Measurements from ENCODE around the gene TMEM94. TPM values are rescaled to one million over a fixed set of nuclear protein-coding genes. Genes with fewer than 3 reads are reported as not detected.
A peak's percentile ranks its signal among the peaks of the same experiment; 100 is the strongest.

The TMEM94 gene
- total and polyA plus RNA-seq, 2 of the 13 experiments (the other 11 are each of a cell fraction or from before 2014, with no cell fraction given): 32.6 to 134 TPM

DNA sequence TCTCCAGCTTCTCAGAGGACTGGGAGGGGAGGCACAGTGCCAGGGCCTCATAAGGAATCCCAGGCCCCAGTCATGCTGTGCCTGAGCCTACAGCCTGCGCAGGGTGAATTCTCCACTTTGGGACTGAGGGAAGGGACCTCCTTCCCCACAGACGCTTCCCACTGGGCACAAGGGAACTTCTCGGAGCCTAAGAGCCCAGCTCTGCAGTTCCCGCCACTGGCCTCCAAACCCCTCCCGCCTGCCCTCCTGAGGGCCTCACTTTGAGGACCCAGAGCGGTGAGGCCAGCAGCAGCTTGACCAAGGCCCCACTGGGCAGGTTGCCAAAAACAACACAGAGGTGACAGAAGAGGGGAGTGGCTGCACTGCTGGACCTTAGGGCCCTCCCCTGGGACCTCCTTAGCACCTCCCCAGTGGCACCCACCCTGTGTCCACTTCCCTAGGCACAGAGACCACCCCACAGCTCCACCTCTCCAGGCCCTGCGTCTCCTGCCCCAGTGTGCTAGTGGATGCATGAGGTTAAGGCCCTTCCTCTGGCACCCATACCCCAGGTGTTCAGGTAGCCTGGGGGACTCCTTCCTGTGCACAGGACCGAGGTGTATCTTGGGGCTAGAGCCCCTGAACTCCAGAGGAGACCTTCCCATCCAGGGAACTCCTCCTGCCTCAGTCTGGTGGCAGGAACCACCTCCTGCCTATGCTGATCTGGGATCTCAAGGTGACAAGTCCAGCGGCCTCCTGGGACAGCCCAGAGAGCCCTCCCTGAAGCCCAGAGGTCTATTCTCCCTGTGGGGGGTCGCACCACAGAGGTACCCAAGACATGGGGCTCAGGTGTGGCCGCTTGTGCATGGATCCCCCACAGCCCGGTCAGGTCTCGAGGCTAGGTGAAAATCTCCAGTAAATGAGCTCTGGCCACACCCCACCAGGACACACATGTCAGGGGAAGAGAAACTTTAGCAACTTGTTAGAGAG, 55.5 kb downstream of the TMEM94 start (continued):
- TF ChIP-seq MTA1 (CRISPR knock-in tag; IDR thresholded peaks at IDR 0.05; ENCODE audit: borderline replicate concordance): peak; percentile 99
- TF ChIP-seq, protein P1, sequence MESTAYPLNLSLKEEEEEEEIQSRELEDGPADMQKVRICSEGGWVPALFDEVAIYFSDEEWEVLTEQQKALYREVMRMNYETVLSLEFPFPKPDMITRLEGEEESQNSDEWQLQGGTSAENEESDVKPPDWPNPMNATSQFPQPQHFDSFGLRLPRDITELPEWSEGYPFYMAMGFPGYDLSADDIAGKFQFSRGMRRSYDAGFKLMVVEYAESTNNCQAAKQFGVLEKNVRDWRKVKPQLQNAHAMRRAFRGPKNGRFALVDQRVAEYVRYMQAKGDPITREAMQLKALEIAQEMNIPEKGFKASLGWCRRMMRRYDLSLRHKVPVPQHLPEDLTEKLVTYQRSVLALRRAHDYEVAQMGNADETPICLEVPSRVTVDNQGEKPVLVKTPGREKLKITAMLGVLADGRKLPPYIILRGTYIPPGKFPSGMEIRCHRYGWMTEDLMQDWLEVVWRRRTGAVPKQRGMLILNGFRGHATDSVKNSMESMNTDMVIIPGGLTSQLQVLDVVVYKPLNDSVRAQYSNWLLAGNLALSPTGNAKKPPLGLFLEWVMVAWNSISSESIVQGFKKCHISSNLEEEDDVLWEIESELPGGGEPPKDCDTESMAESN (CRISPR knock-in tag; conservative IDR thresholded peaks at IDR 0.05): peak; percentile 95
- TF ChIP-seq, protein P2, sequence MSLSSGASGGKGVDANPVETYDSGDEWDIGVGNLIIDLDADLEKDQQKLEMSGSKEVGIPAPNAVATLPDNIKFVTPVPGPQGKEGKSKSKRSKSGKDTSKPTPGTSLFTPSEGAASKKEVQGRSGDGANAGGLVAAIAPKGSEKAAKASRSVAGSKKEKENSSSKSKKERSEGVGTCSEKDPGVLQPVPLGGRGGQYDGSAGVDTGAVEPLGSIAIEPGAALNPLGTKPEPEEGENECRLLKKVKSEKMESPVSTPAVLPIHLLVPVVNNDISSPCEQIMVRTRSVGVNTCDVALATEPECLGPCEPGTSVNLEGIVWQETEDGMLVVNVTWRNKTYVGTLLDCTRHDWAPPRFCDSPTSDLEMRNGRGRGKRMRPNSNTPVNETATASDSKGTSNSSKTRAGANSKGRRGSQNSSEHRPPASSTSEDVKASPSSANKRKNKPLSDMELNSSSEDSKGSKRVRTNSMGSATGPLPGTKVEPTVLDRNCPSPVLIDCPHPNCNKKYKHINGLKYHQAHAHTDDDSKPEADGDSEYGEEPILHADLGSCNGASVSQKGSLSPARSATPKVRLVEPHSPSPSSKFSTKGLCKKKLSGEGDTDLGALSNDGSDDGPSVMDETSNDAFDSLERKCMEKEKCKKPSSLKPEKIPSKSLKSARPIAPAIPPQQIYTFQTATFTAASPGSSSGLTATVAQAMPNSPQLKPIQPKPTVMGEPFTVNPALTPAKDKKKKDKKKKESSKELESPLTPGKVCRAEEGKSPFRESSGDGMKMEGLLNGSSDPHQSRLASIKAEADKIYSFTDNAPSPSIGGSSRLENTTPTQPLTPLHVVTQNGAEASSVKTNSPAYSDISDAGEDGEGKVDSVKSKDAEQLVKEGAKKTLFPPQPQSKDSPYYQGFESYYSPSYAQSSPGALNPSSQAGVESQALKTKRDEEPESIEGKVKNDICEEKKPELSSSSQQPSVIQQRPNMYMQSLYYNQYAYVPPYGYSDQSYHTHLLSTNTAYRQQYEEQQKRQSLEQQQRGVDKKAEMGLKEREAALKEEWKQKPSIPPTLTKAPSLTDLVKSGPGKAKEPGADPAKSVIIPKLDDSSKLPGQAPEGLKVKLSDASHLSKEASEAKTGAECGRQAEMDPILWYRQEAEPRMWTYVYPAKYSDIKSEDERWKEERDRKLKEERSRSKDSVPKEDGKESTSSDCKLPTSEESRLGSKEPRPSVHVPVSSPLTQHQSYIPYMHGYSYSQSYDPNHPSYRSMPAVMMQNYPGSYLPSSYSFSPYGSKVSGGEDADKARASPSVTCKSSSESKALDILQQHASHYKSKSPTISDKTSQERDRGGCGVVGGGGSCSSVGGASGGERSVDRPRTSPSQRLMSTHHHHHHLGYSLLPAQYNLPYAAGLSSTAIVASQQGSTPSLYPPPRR (CRISPR knock-in tag; IDR thresholded peaks at IDR 0.05; ENCODE audit: borderline replicate concordance): peak; percentile 94
- TF ChIP-seq ZFP36 (IDR thresholded peaks at IDR 0.05; ENCODE audit: borderline replicate concordance, low read depth, low read length, partially characterized antibody): no peak
- no peak for TF ChIP-seq FOXM1 (CRISPR knock-in tag; IDR thresholded peaks at IDR 0.05)
- TF ChIP-seq ZFP36L1 (CRISPR knock-in tag; IDR thresholded peaks at IDR 0.05): peak; percentile 90; the same call in 1 of the 2 replicates
- TF ChIP-seq, protein P3, sequence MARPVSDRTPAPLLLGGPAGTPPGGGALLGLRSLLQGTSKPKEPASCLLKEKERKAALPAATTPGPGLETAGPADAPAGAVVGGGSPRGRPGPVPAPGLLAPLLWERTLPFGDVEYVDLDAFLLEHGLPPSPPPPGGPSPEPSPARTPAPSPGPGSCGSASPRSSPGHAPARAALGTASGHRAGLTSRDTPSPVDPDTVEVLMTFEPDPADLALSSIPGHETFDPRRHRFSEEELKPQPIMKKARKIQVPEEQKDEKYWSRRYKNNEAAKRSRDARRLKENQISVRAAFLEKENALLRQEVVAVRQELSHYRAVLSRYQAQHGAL (CRISPR knock-in tag; IDR thresholded peaks at IDR 0.05; ENCODE audit: not compliant biosample characterization): no peak
- TF ChIP-seq ZNF782 (CRISPR knock-in tag; IDR thresholded peaks at IDR 0.05; ENCODE audit: borderline replicate concordance): 0 out of 2 replicates have a peak, but pooled peaks have one; percentile 39
- TF ChIP-seq SNAI1 (CRISPR knock-in tag; IDR thresholded peaks at IDR 0.05; ENCODE audit: borderline replicate concordance): no peak
- TF ChIP-seq ZNF510 (CRISPR knock-in tag; IDR thresholded peaks at IDR 0.05; ENCODE audit: low read depth): no peak
- TF ChIP-seq, protein P4, sequence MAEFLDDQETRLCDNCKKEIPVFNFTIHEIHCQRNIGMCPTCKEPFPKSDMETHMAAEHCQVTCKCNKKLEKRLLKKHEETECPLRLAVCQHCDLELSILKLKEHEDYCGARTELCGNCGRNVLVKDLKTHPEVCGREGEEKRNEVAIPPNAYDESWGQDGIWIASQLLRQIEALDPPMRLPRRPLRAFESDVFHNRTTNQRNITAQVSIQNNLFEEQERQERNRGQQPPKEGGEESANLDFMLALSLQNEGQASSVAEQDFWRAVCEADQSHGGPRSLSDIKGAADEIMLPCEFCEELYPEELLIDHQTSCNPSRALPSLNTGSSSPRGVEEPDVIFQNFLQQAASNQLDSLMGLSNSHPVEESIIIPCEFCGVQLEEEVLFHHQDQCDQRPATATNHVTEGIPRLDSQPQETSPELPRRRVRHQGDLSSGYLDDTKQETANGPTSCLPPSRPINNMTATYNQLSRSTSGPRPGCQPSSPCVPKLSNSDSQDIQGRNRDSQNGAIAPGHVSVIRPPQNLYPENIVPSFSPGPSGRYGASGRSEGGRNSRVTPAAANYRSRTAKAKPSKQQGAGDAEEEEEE (CRISPR knock-in tag; IDR thresholded peaks at IDR 0.05; ENCODE audit: borderline replicate concordance): 0 out of 2 replicates have a peak, but pooled peaks have one; percentile 70
- TF ChIP-seq, protein P5, sequence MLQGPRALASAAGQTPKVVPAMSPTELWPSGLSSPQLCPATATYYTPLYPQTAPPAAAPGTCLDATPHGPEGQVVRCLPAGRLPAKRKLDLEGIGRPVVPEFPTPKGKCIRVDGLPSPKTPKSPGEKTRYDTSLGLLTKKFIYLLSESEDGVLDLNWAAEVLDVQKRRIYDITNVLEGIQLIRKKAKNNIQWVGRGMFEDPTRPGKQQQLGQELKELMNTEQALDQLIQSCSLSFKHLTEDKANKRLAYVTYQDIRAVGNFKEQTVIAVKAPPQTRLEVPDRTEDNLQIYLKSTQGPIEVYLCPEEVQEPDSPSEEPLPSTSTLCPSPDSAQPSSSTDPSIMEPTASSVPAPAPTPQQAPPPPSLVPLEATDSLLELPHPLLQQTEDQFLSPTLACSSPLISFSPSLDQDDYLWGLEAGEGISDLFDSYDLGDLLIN (CRISPR knock-in tag; IDR thresholded peaks at IDR 0.05; ENCODE audit: borderline replicate concordance): peak; percentile 77; the same call in 1 of the 2 replicates
- TF ChIP-seq ZBTB42 (CRISPR knock-in tag; IDR thresholded peaks at IDR 0.05): peak; percentile 65; the same call in 1 of the 2 replicates
- TF ChIP-seq NBN (conservative IDR thresholded peaks at IDR 0.05): no peak
- TF ChIP-seq, protein P6, sequence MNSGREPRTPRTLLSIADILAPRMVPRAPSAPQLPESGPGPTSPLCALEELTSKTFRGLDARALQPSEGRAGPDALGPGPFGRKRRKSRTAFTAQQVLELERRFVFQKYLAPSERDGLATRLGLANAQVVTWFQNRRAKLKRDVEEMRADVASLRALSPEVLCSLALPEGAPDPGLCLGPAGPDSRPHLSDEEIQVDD (CRISPR knock-in tag; IDR thresholded peaks at IDR 0.05; ENCODE audit: borderline replicate concordance): peak; percentile 44; the same call in 1 of the 2 replicates

Measured in HepG2 (cell line).